GM19025 (cell line): ENCODE data around the gene ZBTB20.

Experiments used
- ATAC-seq: cut with Tn5 transposase; IDR thresholded peaks from one replicate; pipeline ENCODE4 v1.9.1; 2021; ENCODE audit warnings: mild to moderate bottlenecking, low read depth, moderate library complexity; ENCODE audit not compliant: unreplicated experiment

ZBTB20 gene

GRCh38 chr3:114299421-114299820 is 847.7 kb downstream of the ZBTB20 start:
- ATAC-seq = no peak

GRCh38 chr3:114295946-114296345 is 851.1 kb downstream of the ZBTB20 start:
- ATAC-seq = no peak

- no peak for ATAC-seq
Observed at GRCh38 chr3:114294940-114295480, 852.1 kb downstream of the ZBTB20 start.

GRCh38 chr3:114293838-114294535 is 853.1 kb downstream of the ZBTB20 start, which contains the start of gene TIGIT:
Gene TIGIT, plus strand, starts transcription at chr3:114294028. Its CDS starts 34 bp downstream, at chr3:114294062.
- ATAC-seq = no peak

- ATAC-seq = peak; percentile 92
Observed at GRCh38 chr3:114290911-114291901, 855.9 kb downstream of the ZBTB20 start.

GRCh38 chr3:114286266-114286665 is 860.8 kb downstream of the ZBTB20 start:
- no peak for ATAC-seq

GRCh38 chr3:114285648-114286230 is 861.3 kb downstream of the ZBTB20 start:
- ATAC-seq = no peak

GRCh38 chr3:114284644-114285043 is 862.4 kb downstream of the ZBTB20 start:
- ATAC-seq = no peak
